GM12892 (cell line): ENCODE data around the gene UBALD2.

Experiments
- POLR2A ChIP-seq: IDR thresholded peaks from 2 replicates; pipeline ENCODE4 v1.6.1; 2011; ENCODE audit warnings: low read depth, low read length, control low read depth
- POLR2AphosphoS5 ChIP-seq: IDR thresholded peaks from 2 replicates; pipeline ENCODE4 v1.6.1; 2011; ENCODE audit warnings: low read depth, low read length, control low read depth

- peak; percentile 66; the same call in 1 of the 2 replicates for TF ChIP-seq POLR2A
- no peak for TF ChIP-seq POLR2AphosphoS5
Observed at GRCh38 chr17:76264755-76265623, at the start of gene UBALD2.
